Hepatocyte (in vitro differentiated cells): ENCODE results near the gene SNX21. TPM values are rescaled to one million over a fixed set of nuclear protein-coding genes. Genes with fewer than 3 reads are reported as not detected.

Experiments used
- DNase-seq: peaks from one replicate; pipeline ENCODE4 v3.0.0-alpha.2; 2016; ENCODE audit warnings: low spot score
- H2AFZ ChIP-seq: fragments of 200-600 bp; sonication (generic); 2 replicates; pipeline ENCODE4 v1.6.0; 2016; ENCODE audit warnings: antibody characterized with exemption, mild to moderate bottlenecking
- H3K27ac ChIP-seq: fragments of 200-600 bp; sonication (generic); 2 replicates; pipeline ENCODE4 v1.5.1; 2016; ENCODE audit warnings: mild to moderate bottlenecking
- H3K27me3 ChIP-seq: fragments of 200-600 bp; sonication (generic); 2 replicates; pipeline ENCODE4 v1.6.1; 2016
- H3K36me3 ChIP-seq: fragments of 200-600 bp; sonication (generic); replicated peaks from 2 replicates; pipeline ENCODE4 v1.5.1; 2016; ENCODE audit warnings: low read depth; ENCODE audit not compliant: insufficient read depth
- H3K4me1 ChIP-seq: fragments of 200-600 bp; sonication (generic); 2 replicates; pipeline ENCODE4 v1.5.1; 2016; ENCODE audit warnings: mild to moderate bottlenecking, moderate library complexity; ENCODE audit not compliant: insufficient read depth
- H3K4me2 ChIP-seq: fragments of 200-600 bp; sonication (generic); 2 replicates; pipeline ENCODE4 v1.6.0; 2016
- H3K4me3 ChIP-seq: fragments of 200-600 bp; sonication (generic); 2 replicates; pipeline ENCODE4 v1.5.1; 2016; ENCODE audit warnings: mild to moderate bottlenecking
- H3K79me2 ChIP-seq: fragments of 200-600 bp; sonication (generic); 2 replicates; pipeline ENCODE4 v1.6.0; 2017; ENCODE audit warnings: mild to moderate bottlenecking
- H3K9me2 ChIP-seq: fragments of 200-600 bp; sonication (generic); replicated peaks from 2 replicates; pipeline ENCODE4 v1.6.0; 2017; ENCODE audit warnings: mild to moderate bottlenecking; ENCODE audit not compliant: insufficient read depth
- H3K9me3 ChIP-seq: fragments of 200-600 bp; sonication (generic); 2 replicates; pipeline ENCODE4 v1.5.1; 2016; ENCODE audit warnings: low read depth, mild to moderate bottlenecking
- H4K20me1 ChIP-seq: fragments of 200-600 bp; sonication (generic); 2 replicates; pipeline ENCODE4 v1.6.0; 2016; ENCODE audit warnings: mild to moderate bottlenecking; ENCODE audit not compliant: insufficient read depth, poor library complexity, severe bottlenecking
- CTCF ChIP-seq: fragments of 200-600 bp; sonication (generic); IDR thresholded peaks from 2 replicates; pipeline ENCODE4 v1.5.1; 2016; ENCODE audit warnings: antibody characterized with exemption, mild to moderate bottlenecking; ENCODE audit not compliant: poor library complexity
- EZH2 ChIP-seq: fragments of 200-600 bp; sonication (generic); IDR thresholded peaks from 2 replicates; pipeline ENCODE4 v1.6.1; 2016; ENCODE audit warnings: antibody characterized with exemption, mild to moderate bottlenecking, borderline replicate concordance
- EZH2phosphoT487 ChIP-seq: fragments of 200-600 bp; sonication (generic); IDR thresholded peaks from one replicate; pipeline ENCODE4 v1.6.1; 2018; ENCODE audit warnings: antibody characterized with exemption, mild to moderate bottlenecking, low read depth, moderate library complexity; ENCODE audit not compliant: unreplicated experiment, severe bottlenecking
- WGBS: methylation state at CpG from one replicate; pipeline ENCODE4 v1.1.6; 2016; ENCODE audit warnings: low lambda C conversion rate; ENCODE audit errors: missing lambda C conversion rate; 5-methylcytosine and 5-hydroxymethylcytosine counted together
- polyA plus RNA-seq: library from polyadenylated mRNA; unstranded; fragments of >200 nt; fragmentation: Nextera tagmentation; extraction: Ambion mirVana; gene quantifications from 2 replicates; pipeline ENCODE4 v1.2.1, GENCODE V29; 2016
- total RNA-seq: library from RNA; depleted of rRNA; stranded (reverse); fragments of >200 nt; gene quantifications from 2 replicates; pipeline ENCODE4 v1.2.3, GENCODE V29; 2014

The SNX21 gene
- total and polyA plus RNA-seq, 2 experiments from 2014 or later: 30.0 to 32.1 TPM

DNA sequence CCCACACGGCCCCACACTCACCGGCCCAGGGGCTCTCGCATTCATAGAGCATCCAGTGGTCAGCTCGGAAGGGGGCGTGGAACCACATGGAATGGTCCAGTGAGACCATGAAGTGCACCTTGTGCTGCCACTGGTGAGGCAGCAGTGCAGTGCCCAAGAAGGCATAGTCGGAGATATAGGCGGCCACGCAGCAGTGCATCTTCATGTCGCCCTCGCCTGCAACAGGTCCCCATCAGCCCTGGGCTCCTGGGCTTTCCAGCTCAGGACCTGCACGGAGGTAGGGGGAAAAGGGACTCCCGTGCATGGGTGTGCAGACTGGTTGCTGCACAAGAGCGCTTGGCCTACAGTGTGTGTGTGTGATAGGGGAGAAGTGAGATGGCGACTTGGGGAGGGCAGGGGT, 9.9 kb downstream of the SNX21 start:
- TF ChIP-seq CTCF (no peak), EZH2phosphoT487 (no peak), EZH2 (no peak)
- Histone ChIP-seq H4K20me1 (no peaks in the 10 kb centered on the region), H3K27me3 (no peaks in the 10 kb centered on the region), H3K9me3 (no peaks in the 10 kb centered on the region), H3K9me2 (no peaks in the 10 kb centered on the region), H3K4me2 (no peak overlapping the region), H3K79me2 (peaks cover under 1% of the 10 kb centered on the region), H3K4me1 (no peaks in the 10 kb centered on the region), H3K36me3 (no peaks in the 10 kb centered on the region), H2AFZ (no peak overlapping the region), H3K27ac (no peak overlapping the region), H3K4me3 (no peak overlapping the region)
- WGBS: 92% methylated on average over 14 of the region's 14 CpGs
- DNase-seq: no peak

- no peak for TF ChIP-seq CTCF
- no peak for TF ChIP-seq EZH2
- no peak for TF ChIP-seq EZH2phosphoT487
- Histone ChIP-seq H3K27ac (no peak overlapping the region), H3K9me3 (no peaks in the 10 kb centered on the region), H3K9me2 (no peaks in the 10 kb centered on the region), H3K4me3 (no peak overlapping the region), H3K27me3 (no peaks in the 10 kb centered on the region), H2AFZ (no peak overlapping the region), H3K79me2 (no peaks in the 10 kb centered on the region), H3K4me2 (no peak overlapping the region), H3K4me1 (no peaks in the 10 kb centered on the region), H3K36me3 (no peaks in the 10 kb centered on the region), H4K20me1 (no peaks in the 10 kb centered on the region)
- DNase-seq: no peak
Measured at GRCh38 chr20:45845452-45845851, 11.9 kb downstream of the SNX21 start.

GRCh38 chr20:45848421-45848820, 14.8 kb downstream of the SNX21 start:
- TF ChIP-seq CTCF (no peak), EZH2phosphoT487 (no peak), EZH2 (no peak)
- no peak for DNase-seq
- H3K27me3 ChIP-seq: no peaks in the 10 kb centered on the region
- H3K79me2 ChIP-seq: peaks cover 5% of the 10 kb centered on the region
- no peak overlapping the region for H3K4me2 ChIP-seq
- no peak overlapping the region for H3K4me3 ChIP-seq
- no peaks in the 10 kb centered on the region for H3K9me2 ChIP-seq
- H3K36me3 ChIP-seq: no peaks in the 10 kb centered on the region
- no peak overlapping the region for H3K27ac ChIP-seq
- H4K20me1 ChIP-seq: no peaks in the 10 kb centered on the region
- no peaks in the 10 kb centered on the region for H3K4me1 ChIP-seq
- H2AFZ ChIP-seq: no peak overlapping the region
- no peaks in the 10 kb centered on the region for H3K9me3 ChIP-seq
- 97% methylated on average over 8 of the region's 8 CpGs for WGBS
